ENCODE measurements around the gene DNAJC3.

Gene DNAJC3

GRCh38 chr13:95676762-95677563, at the start of gene DNAJC3:
Gene DNAJC3, plus strand, starts transcription at chr13:95677139. Its CDS starts 117 bp downstream, at chr13:95677256.
- DNase-seq (ENCODE audit: low spot score) = peak; percentile 98
- TF ChIP-seq CTCF (IDR thresholded peaks at IDR 0.05; ENCODE audit: extremely low read depth, missing control alignments) = no peak

GRCh38 chr13:95627590-95627989, 49.3 kb upstream of the DNAJC3 start:
- TF ChIP-seq CTCF (IDR thresholded peaks at IDR 0.05; ENCODE audit: extremely low read depth, missing control alignments) = no peak
- DNase-seq (ENCODE audit: low spot score) = no peak

GRCh38 chr13:95628488-95628887, 48.5 kb upstream of the DNAJC3 start:
- DNase-seq (ENCODE audit: low spot score) = no peak

GRCh38 chr13:95629071-95629470, 47.9 kb upstream of the DNAJC3 start:
- no peak for TF ChIP-seq CTCF (IDR thresholded peaks at IDR 0.05; ENCODE audit: extremely low read depth, missing control alignments)
- no peak for DNase-seq (ENCODE audit: low spot score)

More at GRCh38 chr13:95628488-95628887, 48.5 kb upstream of the DNAJC3 start:
- TF ChIP-seq CTCF (IDR thresholded peaks at IDR 0.05; ENCODE audit: extremely low read depth, missing control alignments) = no peak

GRCh38 chr13:95630593-95630992, 46.3 kb upstream of the DNAJC3 start:
- no peak for DNase-seq (ENCODE audit: low spot score)
- no peak for TF ChIP-seq CTCF (IDR thresholded peaks at IDR 0.05; ENCODE audit: extremely low read depth, missing control alignments)

GRCh38 chr13:95636853-95637252, 40.1 kb upstream of the DNAJC3 start:
- no peak for DNase-seq (ENCODE audit: low spot score)
- TF ChIP-seq CTCF (IDR thresholded peaks at IDR 0.05; ENCODE audit: extremely low read depth, missing control alignments) = no peak

- TF ChIP-seq CTCF (IDR thresholded peaks at IDR 0.05; ENCODE audit: extremely low read depth, missing control alignments) = no peak
Measured at GRCh38 chr13:95641291-95642027, 35.5 kb upstream of the DNAJC3 start.

More at GRCh38 chr13:95641291-95642027, 35.5 kb upstream of the DNAJC3 start:
- DNase-seq (ENCODE audit: low spot score) = no peak

Measured in GM20000 (cell line).